Mucosa of descending colon (tissue), 3 donors: ENCODE results near the gene EPN2. TPM values are rescaled to one million over a fixed set of nuclear protein-coding genes. Genes with fewer than 3 reads are reported as not detected.

Experiments
- ATAC-seq: fragments of 200-7000 bp; cut with Tn5 transposase; one replicate; pipeline ENCODE4 v1.9.1; 2020; ENCODE audit warnings: mild to moderate bottlenecking, moderate library complexity
- DNase-seq, 3 donors: peaks; one replicate each; pipeline ENCODE4 v3.0.0-alpha.2; 2020
- H3K36me3 ChIP-seq: fragments of 200-600 bp; one replicate; pipeline ENCODE4 v1.8.0; 2021; ENCODE audit warnings: low read depth, mild to moderate bottlenecking
- H3K4me1 ChIP-seq: fragments of 200-600 bp; one replicate; pipeline ENCODE4 v1.8.0; 2021; ENCODE audit warnings: low read depth, mild to moderate bottlenecking
- H3K4me3 ChIP-seq: fragments of 200-600 bp; one replicate; pipeline ENCODE4 v1.8.0; 2021; ENCODE audit warnings: mild to moderate bottlenecking
- H3K9me3 ChIP-seq: fragments of 200-600 bp; one replicate; pipeline ENCODE4 v1.8.0; 2021; ENCODE audit warnings: mild to moderate bottlenecking
- CTCF ChIP-seq: fragments of 200-600 bp; IDR thresholded peaks from one replicate; pipeline ENCODE4 v1.8.0; 2022; ENCODE audit warnings: antibody characterized with exemption, mild to moderate bottlenecking
- intact Hi-C, 2 donors: fragments of 100-400 bp; cut with DNase I in 1 of 2; cut with micrococcal nuclease in 1 of 2; formaldehyde crosslinking; loops; one replicate each; pipeline versions ENCODE4 v1.11.0 to v1.11.1; 2022; cut with DNase I, micrococcal nuclease
- total RNA-seq, 3 donors: library from RNA; stranded (reverse); fragmentation: NEBNext Ultra II Directional in 2 of 3; extraction: Animal tissue kit (Norgen Biotek cat#: 25700) in 2 of 3; gene quantifications; one replicate each; pipeline versions ENCODE4 v1.2.1 to v1.2.4, GENCODE V29; 2021 to 2023
- donor health status: DM: no; HTN: no; CAD: no; lungs with moderate emphysema.
- donor health status: DM: no; HTN: no; CAD: no.
- donor health status: DM: no; HTN: yes; CAD: no.

Gene EPN2
- total RNA-seq, 3 donors from 2014 or later: 32.6 to 75.8 (median 45.0) TPM

- no peak overlapping the region for H3K4me3 ChIP-seq
- DNase-seq: no peak
- ATAC-seq: no peak
- H3K9me3 ChIP-seq: no peaks in the 10 kb centered on the region
- TF ChIP-seq CTCF: no peak
- no peaks in the 10 kb centered on the region for H3K4me1 ChIP-seq
- H3K36me3 ChIP-seq: no peaks in the 10 kb centered on the region
- intact Hi-C loops: no loop called here
These were observed 92.0 kb downstream of the EPN2 start for GRCh38 chr17:19329136-19329535.

GRCh38 chr17:19329839-19330238 lies 92.7 kb downstream of the EPN2 start:
- ATAC-seq (no peak), DNase-seq (no peak)
- TF ChIP-seq CTCF: no peak
- intact Hi-C loops: no loop called here
- H3K4me3 ChIP-seq: no peak overlapping the region
- H3K36me3 ChIP-seq: no peaks in the 10 kb centered on the region
- no peaks in the 10 kb centered on the region for H3K4me1 ChIP-seq
- H3K9me3 ChIP-seq: no peaks in the 10 kb centered on the region

- DNase-seq (no peak), ATAC-seq (no peak)
- intact Hi-C loops: no loop called here
- Histone ChIP-seq H3K9me3 (no peaks in the 10 kb centered on the region), H3K36me3 (no peaks in the 10 kb centered on the region), H3K4me3 (no peak overlapping the region), H3K4me1 (no peaks in the 10 kb centered on the region)
- no peak for TF ChIP-seq CTCF
These were observed 93.1 kb downstream of the EPN2 start for GRCh38 chr17:19330271-19330670.

- H3K9me3 ChIP-seq: no peaks in the 10 kb centered on the region
- no peak overlapping the region for H3K4me3 ChIP-seq
- no peak for TF ChIP-seq CTCF
- no peak for DNase-seq
- no peak for ATAC-seq
- no peaks in the 10 kb centered on the region for H3K4me1 ChIP-seq
- intact Hi-C loops: no loop called here
- H3K36me3 ChIP-seq: no peaks in the 10 kb centered on the region
These were observed 94.0 kb downstream of the EPN2 start for GRCh38 chr17:19331134-19331533.

- no peak overlapping the region for H3K4me3 ChIP-seq
- intact Hi-C loops: no loop called here
- DNase-seq (no peak), ATAC-seq (no peak)
- no peaks in the 10 kb centered on the region for H3K9me3 ChIP-seq
- no peak for TF ChIP-seq CTCF
- no peaks in the 10 kb centered on the region for H3K4me1 ChIP-seq
- H3K36me3 ChIP-seq: no peaks in the 10 kb centered on the region
These were observed 94.5 kb downstream of the EPN2 start for GRCh38 chr17:19331543-19332245.
